ENCODE data around the gene FAM120B. TPM values are rescaled to one million over a fixed set of nuclear protein-coding genes. Genes with fewer than 3 reads are reported as not detected.

The FAM120B gene
- total RNA-seq, 1 experiment from 2014 or later: 16.7 TPM

- H3K18ac ChIP-seq (ENCODE audit: insufficient read length, low read depth, low read length): no peak overlapping the region
- H3K23ac ChIP-seq (ENCODE audit: insufficient read length, low read depth, low read length): no peak overlapping the region
- H2BK5ac ChIP-seq (ENCODE audit: insufficient read length, low read length): no peak overlapping the region
- no peak for TF ChIP-seq CTCF (conservative IDR thresholded peaks at IDR 0.05)
- no peaks in the 10 kb centered on the region for H3K23me2 ChIP-seq (ENCODE audit: insufficient read length, low read depth, low read length, poor library complexity, severe bottlenecking)
- peaks cover 3 to 6% of the 10 kb centered on the region in 2 experiments; a peak in 3 of 4 replicates for H3K4me1 Mint-ChIP-seq
- no peaks in the 10 kb centered on the region for H4K20me1 ChIP-seq (ENCODE audit: control insufficient read depth, insufficient read depth, insufficient read length)
- H3K9ac ChIP-seq (ENCODE audit: extremely low read depth, insufficient read length, low read length): no peak overlapping the region
- no peak overlapping the region; a peak in 2 of 7 replicates for H3K27ac Mint-ChIP-seq
- H3T11ph ChIP-seq (ENCODE audit: low read length): no peak overlapping the region
- no peaks in the 10 kb centered on the region for H3K79me2 ChIP-seq (ENCODE audit: insufficient read depth, low read length)
- H3K9me3 Mint-ChIP-seq: peaks cover 12 to 15% of the 10 kb centered on the region in 2 experiments
- no peaks in the 10 kb centered on the region for H3K9me3 ChIP-seq (ENCODE audit: control insufficient read depth, low read depth, low read length)
- no peak overlapping the region for H2BK12ac ChIP-seq (ENCODE audit: insufficient read length, low read depth, low read length)
- no peak overlapping the region for H3K4me2 ChIP-seq (ENCODE audit: insufficient read depth, insufficient read length, low read length)
- no peaks in the 10 kb centered on the region for H3K79me1 ChIP-seq (ENCODE audit: insufficient read depth, low read depth, low read length, poor library complexity, severe bottlenecking)
- no peak overlapping the region for H3K56ac ChIP-seq (ENCODE audit: insufficient read length, low read depth, low read length)
- no peaks in the 10 kb centered on the region for H3K4me1 ChIP-seq (ENCODE audit: insufficient read depth, low read length)
- no peak overlapping the region for H2AK5ac ChIP-seq (ENCODE audit: insufficient read length, low read length)
- no peak overlapping the region for H2BK20ac ChIP-seq (ENCODE audit: low read depth, low read length, poor library complexity, severe bottlenecking)
- H3K4me3 Mint-ChIP-seq: no peak overlapping the region
- H3K27me3 ChIP-seq (ENCODE audit: insufficient read depth, low read length): no peaks in the 10 kb centered on the region
- H2BK120ac ChIP-seq (ENCODE audit: low read depth, low read length, poor library complexity, severe bottlenecking): no peak overlapping the region
- H3K36me3 Mint-ChIP-seq (ENCODE audit: insufficient read depth in 1 of 3, low read depth in 3 of 3): peaks cover 0 to 13% (median 9%) of the 10 kb centered on the region in 3 experiments
- H2AFZ ChIP-seq (ENCODE audit: low read length): no peak overlapping the region
- no peak overlapping the region for H4K8ac ChIP-seq (replicated peaks; ENCODE audit: insufficient read length, low read depth, low read length)
- no peak overlapping the region for H3K4ac ChIP-seq (ENCODE audit: low read depth, low read length)
- H4K5ac ChIP-seq (ENCODE audit: insufficient read length, low read depth, low read length): no peak overlapping the region
- DNase-seq: no peak
- no peak overlapping the region for H3K27ac ChIP-seq (ENCODE audit: insufficient read length, low read depth, low read length)
- WGBS (ENCODE audit: extremely low coverage, insufficient read length, low lambda C conversion rate): no CpG with 5 or more reads among the region's 6 CpGs
- no peak overlapping the region for H3K14ac ChIP-seq (ENCODE audit: insufficient read depth, low read length)
- no peak overlapping the region for H4K91ac ChIP-seq (ENCODE audit: insufficient read length, low read depth, low read length)
- H3K27me3 Mint-ChIP-seq (ENCODE audit: low read depth): no peaks in the 10 kb centered on the region
- no peak overlapping the region for H2BK15ac ChIP-seq (ENCODE audit: low read depth, low read length)
Observed at GRCh38 chr6:170358496-170358895, 51.9 kb downstream of the FAM120B start.

Measured in H9 (cell line).